Thoracic aorta endothelial cell (primary cell): ENCODE data around the gene ITIH3. TPM values are rescaled to one million over a fixed set of nuclear protein-coding genes. Genes with fewer than 3 reads are reported as not detected.

Experiments
- small RNA-seq: library from RNA; depleted of rRNA; stranded (forward); fragments of <200 nt; gene quantifications from one replicate; pipeline ENCODE3, GENCODE V24; 2012
- total RNA-seq: library from RNA; depleted of rRNA; stranded (reverse); fragments of >200 nt; gene quantifications from 2 replicates; pipeline ENCODE4 v1.2.3, GENCODE V29; 2012

The ITIH3 gene, protein sequence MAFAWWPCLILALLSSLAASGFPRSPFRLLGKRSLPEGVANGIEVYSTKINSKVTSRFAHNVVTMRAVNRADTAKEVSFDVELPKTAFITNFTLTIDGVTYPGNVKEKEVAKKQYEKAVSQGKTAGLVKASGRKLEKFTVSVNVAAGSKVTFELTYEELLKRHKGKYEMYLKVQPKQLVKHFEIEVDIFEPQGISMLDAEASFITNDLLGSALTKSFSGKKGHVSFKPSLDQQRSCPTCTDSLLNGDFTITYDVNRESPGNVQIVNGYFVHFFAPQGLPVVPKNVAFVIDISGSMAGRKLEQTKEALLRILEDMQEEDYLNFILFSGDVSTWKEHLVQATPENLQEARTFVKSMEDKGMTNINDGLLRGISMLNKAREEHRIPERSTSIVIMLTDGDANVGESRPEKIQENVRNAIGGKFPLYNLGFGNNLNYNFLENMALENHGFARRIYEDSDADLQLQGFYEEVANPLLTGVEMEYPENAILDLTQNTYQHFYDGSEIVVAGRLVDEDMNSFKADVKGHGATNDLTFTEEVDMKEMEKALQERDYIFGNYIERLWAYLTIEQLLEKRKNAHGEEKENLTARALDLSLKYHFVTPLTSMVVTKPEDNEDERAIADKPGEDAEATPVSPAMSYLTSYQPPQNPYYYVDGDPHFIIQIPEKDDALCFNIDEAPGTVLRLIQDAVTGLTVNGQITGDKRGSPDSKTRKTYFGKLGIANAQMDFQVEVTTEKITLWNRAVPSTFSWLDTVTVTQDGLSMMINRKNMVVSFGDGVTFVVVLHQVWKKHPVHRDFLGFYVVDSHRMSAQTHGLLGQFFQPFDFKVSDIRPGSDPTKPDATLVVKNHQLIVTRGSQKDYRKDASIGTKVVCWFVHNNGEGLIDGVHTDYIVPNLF
- under 0.01 TPM in 1 of 2 replicates, not detected in the other for total RNA-seq

DNA sequence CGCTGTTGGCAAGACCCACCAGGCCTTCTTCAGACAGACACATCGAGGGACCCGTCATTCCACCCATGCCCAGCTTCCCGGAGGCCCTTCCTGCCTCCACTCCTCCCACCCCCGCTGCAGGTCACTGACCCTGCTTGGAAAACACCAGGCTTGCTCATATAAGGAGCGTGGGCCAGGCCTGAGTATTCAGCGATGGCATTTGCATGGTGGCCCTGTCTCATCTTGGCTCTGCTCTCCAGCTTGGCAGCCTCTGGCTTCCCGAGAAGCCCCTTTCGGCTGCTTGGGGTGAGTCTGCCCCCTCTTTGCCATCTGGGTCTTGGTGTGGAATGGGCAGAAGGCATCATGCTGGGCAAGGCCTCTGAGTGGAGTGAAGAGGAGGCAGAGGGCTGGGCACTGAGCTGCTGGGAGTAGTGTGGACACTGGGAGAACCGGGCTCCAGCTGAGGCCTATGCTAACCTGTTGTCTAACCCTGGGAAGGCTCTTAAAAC is at the start of gene ITIH3:
ITIH3 (plus strand) TSS at position 185 of the 488 bp plus-strand sequence; CDS start at position 193, 8 bp downstream.

GRCh38 chr3:52770496-52771333 is 23.9 kb upstream of the ITIH3 start, which contains the start of gene NEK4:
TSS of gene NEK4 (minus strand) at chr3:52770940. CDS start at chr3:52770746, 194 bp downstream.

DNA sequence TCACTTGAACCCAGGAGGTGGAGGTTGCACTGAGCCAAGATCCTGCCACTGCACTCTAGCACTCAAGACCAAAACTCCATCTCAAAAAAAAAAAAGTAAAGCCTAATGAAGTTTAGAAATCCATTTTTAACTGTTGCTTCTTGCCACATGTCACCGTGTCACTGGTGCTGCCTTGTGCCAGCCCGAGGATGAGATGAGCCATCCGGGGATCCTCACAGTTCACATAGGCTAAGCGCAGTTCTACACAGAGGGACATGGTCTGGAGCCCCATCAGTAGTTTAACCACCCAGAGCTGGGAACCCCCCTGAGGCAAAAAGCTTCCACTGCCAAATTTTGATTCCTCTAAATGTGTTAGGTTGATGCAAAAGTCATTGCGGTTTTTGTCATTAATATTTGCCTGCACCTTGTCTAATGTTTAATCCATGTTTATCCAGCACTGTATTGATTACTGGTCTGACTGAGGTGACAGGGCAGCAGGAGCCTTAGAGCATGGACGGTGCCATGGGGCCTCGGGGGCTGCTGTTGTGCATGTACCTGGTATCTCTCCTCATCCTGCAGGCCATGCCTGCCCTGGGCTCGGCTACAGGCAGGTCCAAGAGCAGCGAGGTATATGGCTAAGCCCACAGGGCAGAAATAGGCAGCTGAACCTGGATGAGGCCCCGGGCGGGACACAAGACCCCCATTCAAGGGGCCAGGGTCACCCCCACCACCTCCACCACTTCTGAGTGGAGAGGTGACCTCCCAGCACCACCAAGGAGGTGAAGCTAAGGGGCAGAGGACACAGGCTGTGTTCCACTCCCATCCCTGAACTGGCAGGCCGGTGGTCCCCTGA is 17.3 kb upstream of the ITIH3 start, which contains the start of gene ITIH1:
ITIH1 (plus strand) TSS at position 473 of the 832 bp plus-strand sequence; CDS start at position 490, 17 bp downstream.

DNA sequence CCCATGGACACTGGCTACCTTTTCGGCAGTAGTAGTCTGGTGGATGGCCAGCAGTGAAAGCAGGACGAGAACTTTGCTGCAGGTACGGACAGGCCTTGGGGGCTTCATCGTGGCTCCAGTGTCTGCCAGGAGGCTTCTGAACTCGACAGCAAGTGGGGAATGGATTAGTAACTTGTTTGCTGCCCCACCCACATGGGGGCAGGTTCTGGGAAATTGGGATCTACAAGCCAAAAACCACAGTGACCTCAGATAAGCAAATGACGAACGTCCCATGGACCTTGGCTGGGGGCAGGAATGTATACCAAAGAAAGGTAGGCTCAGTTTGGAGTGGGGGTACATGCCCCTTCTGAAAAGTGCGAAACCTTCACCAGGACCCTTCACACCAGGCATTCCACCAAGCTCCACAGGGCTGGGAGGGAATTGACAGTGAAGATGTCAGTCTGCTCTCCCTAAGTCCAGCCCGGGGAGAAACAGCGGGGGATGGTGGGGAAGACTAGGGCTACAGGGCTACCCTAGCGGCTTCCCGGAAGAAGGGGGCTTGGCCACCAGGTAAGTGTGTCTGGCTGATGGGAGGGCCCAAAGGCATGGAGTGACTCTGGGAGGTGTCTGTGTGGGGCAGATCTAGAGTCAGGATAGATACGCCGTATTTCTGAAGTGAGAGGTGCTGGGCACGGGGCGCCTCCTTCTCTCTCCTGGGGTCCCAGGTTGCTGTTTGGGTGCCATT is 36.1 kb downstream of the ITIH3 start, which contains the start of gene ITIH4:
ITIH4 (minus strand) TSS at position 138 of the 724 bp plus-strand sequence; CDS start at position 108, 30 bp downstream.

GRCh38 chr3:52834871-52835501 is 40.4 kb downstream of the ITIH3 start, which contains the start of gene MUSTN1:
TSS of gene MUSTN1 (minus strand) at chr3:52835019. CDS start at chr3:52834948, 71 bp downstream.

Small RNA genes within 50 kb of the gene (small RNA-seq; reads per million reads assigned to genes)
- gene MIR8064 (not detected), gene MUSTN1 (not detected)

Other genes starting within 250 kb of the ITIH3 start
- gene PBRM1, start 108.9 kb upstream of the ITIH3 start, total RNA-seq, result 120 and 131 TPM in 2 replicates
- gene GNL3, start 108.8 kb upstream of the ITIH3 start, total RNA-seq, result 218 and 226 TPM in 2 replicates
- gene GLT8D1, start 89.0 kb upstream of the ITIH3 start, total RNA-seq, result 62.4 and 75.8 TPM in 2 replicates
- gene SPCS1, start 88.7 kb upstream of the ITIH3 start, total RNA-seq, result 90.3 and 99.0 TPM in 2 replicates
- 17.8 and 22.5 TPM in 2 replicates for gene NEK4, start 23.9 kb upstream of the ITIH3 start, total RNA-seq
- not detected in 2 replicates for gene ITIH1, start 17.2 kb upstream of the ITIH3 start, total RNA-seq
- gene ITIH4, start 35.9 kb downstream of the ITIH3 start, total RNA-seq, result 0.22 and 0.40 TPM in 2 replicates
- not detected in 2 replicates for gene MUSTN1, start 40.2 kb downstream of the ITIH3 start, total RNA-seq
- gene STIMATE, start 102.8 kb downstream of the ITIH3 start, total RNA-seq, result 13.7 and 15.1 TPM in 2 replicates